Astrocyte (in vitro differentiated cells and primary cell): Measurements from ENCODE around the gene IL1RAPL2. TPM values are rescaled to one million over a fixed set of nuclear protein-coding genes. Genes with fewer than 3 reads are reported as not detected.

Experiments used
- DNase-seq: peaks from one replicate; pipeline ENCODE4 v3.0.0-alpha.2; 2010; ENCODE audit warnings: low read depth
- FAIRE-seq: peaks from 2 replicates; lab custom pipeline; 2011; peaks lifted over from hg19 to GRCh38; lab: Jason Lieb, UNC
- H2AFZ ChIP-seq: 2 replicates; pipeline ENCODE4 v1.6.0; 2012; ENCODE audit warnings: low read depth, low read length, inconsistent platforms
- H3K27ac ChIP-seq: 2 replicates; pipeline ENCODE4 v1.5.1; 2011; ENCODE audit warnings: low read depth, low read length, inconsistent platforms
- H3K27me3 ChIP-seq: 2 replicates; pipeline ENCODE4 v1.6.0; 2011; ENCODE audit warnings: low read length, inconsistent platforms; ENCODE audit not compliant: insufficient read depth
- H3K36me3 ChIP-seq: 2 replicates; pipeline ENCODE4 v1.5.1; 2011; ENCODE audit warnings: low read length, inconsistent platforms; ENCODE audit not compliant: insufficient read depth
- H3K4me1 ChIP-seq: 2 replicates; pipeline ENCODE4 v1.5.1; 2011; ENCODE audit warnings: low read length, inconsistent platforms; ENCODE audit not compliant: insufficient read depth
- H3K4me2 ChIP-seq: 2 replicates; pipeline ENCODE4 v1.6.0; 2012; ENCODE audit warnings: low read length, inconsistent platforms
- H3K4me3 ChIP-seq: 2 replicates; pipeline ENCODE4 v1.5.1; 2011; ENCODE audit warnings: low read depth, mild to moderate bottlenecking, low read length, inconsistent platforms; ENCODE audit not compliant: insufficient read depth
- H3K79me2 ChIP-seq: 2 replicates; pipeline ENCODE4 v1.6.0; 2012; ENCODE audit warnings: mild to moderate bottlenecking, low read length, inconsistent platforms; ENCODE audit not compliant: insufficient read depth
- H3K9ac ChIP-seq: 2 replicates; pipeline ENCODE4 v1.6.0; 2012; ENCODE audit warnings: mild to moderate bottlenecking, low read length, inconsistent platforms
- H3K9me3 ChIP-seq: 2 replicates; pipeline ENCODE4 v1.5.1; 2012; ENCODE audit warnings: low read depth, mild to moderate bottlenecking, low read length, inconsistent platforms; ENCODE audit not compliant: insufficient read depth
- H4K20me1 ChIP-seq: 2 replicates; pipeline ENCODE4 v1.6.0; 2012; ENCODE audit warnings: low read length, inconsistent platforms; ENCODE audit not compliant: insufficient read depth
- H3K27ac Mint-ChIP-seq: one replicate; pipeline ENCODE4 v1.8.0; 2021; ENCODE audit warnings: mild to moderate bottlenecking, mixed read lengths; ENCODE audit not compliant: unreplicated experiment
- H3K27me3 Mint-ChIP-seq: one replicate; pipeline ENCODE4 v1.8.0; 2021; ENCODE audit warnings: low read depth, mixed read lengths; ENCODE audit not compliant: unreplicated experiment
- H3K36me3 Mint-ChIP-seq: one replicate; pipeline ENCODE4 v1.8.0; 2021; ENCODE audit warnings: low read depth, mixed read lengths; ENCODE audit not compliant: unreplicated experiment
- H3K4me1 Mint-ChIP-seq: one replicate; pipeline ENCODE4 v1.8.0; 2021; ENCODE audit warnings: low read depth, mixed read lengths; ENCODE audit not compliant: unreplicated experiment
- H3K4me3 Mint-ChIP-seq: one replicate; pipeline ENCODE4 v1.8.0; 2021; ENCODE audit warnings: mild to moderate bottlenecking, moderate library complexity, mixed read lengths; ENCODE audit not compliant: unreplicated experiment
- H3K9me3 Mint-ChIP-seq: one replicate; pipeline ENCODE4 v1.8.0; 2021; ENCODE audit warnings: mild to moderate bottlenecking, mixed read lengths; ENCODE audit not compliant: unreplicated experiment
- CTCF ChIP-seq: IDR thresholded peaks from 2 replicates; pipeline ENCODE4 v1.5.1; 2011; ENCODE audit warnings: low read depth, mild to moderate bottlenecking, inconsistent platforms, low read length, moderate library complexity; ENCODE audit not compliant: insufficient read depth
- EZH2 ChIP-seq: IDR thresholded peaks from 2 replicates; pipeline ENCODE4 v1.6.1; 2012; ENCODE audit warnings: mild to moderate bottlenecking, low read length, inconsistent platforms; ENCODE audit not compliant: insufficient read depth
- total RNA-seq: library from RNA; stranded (reverse); gene quantifications from 2 replicates; pipeline ENCODE4 v1.2.1, GENCODE V29; 2021

Gene IL1RAPL2
- total RNA-seq, 1 donor from 2014 or later, result 0.16 TPM

- Histone ChIP-seq H4K20me1 (no peaks in the 10 kb centered on the region), H3K4me2 (no peak overlapping the region), H3K9me3 (no peaks in the 10 kb centered on the region), H3K4me1 (no peaks in the 10 kb centered on the region), H3K9ac (no peak overlapping the region), H3K27me3 (no peaks in the 10 kb centered on the region), H3K27ac (no peak overlapping the region), H3K4me3 (no peak overlapping the region), H3K79me2 (no peaks in the 10 kb centered on the region), H2AFZ (no peak overlapping the region), H3K36me3 (no peaks in the 10 kb centered on the region)
- no peak overlapping the region for H3K4me3 Mint-ChIP-seq
- H3K9me3 Mint-ChIP-seq, result no peaks in the 10 kb centered on the region
- DNase-seq (peak; percentile 34), FAIRE-seq (peak; percentile 29)
- no peaks in the 10 kb centered on the region for H3K27me3 Mint-ChIP-seq
- no peaks in the 10 kb centered on the region for H3K4me1 Mint-ChIP-seq
- H3K36me3 Mint-ChIP-seq, result no peaks in the 10 kb centered on the region
- TF ChIP-seq CTCF (no peak), EZH2 (no peak)
- H3K27ac Mint-ChIP-seq, result no peak overlapping the region
These were observed 961.8 kb downstream of the IL1RAPL2 start for GRCh38 chrX:105527759-105528158.

GRCh38 chrX:105533951-105534350 is 968.0 kb downstream of the IL1RAPL2 start:
- H3K9ac ChIP-seq, result no peak overlapping the region
- H3K27me3 ChIP-seq, result no peaks in the 10 kb centered on the region
- H3K9me3 Mint-ChIP-seq, result no peaks in the 10 kb centered on the region
- no peak overlapping the region for H2AFZ ChIP-seq
- H3K27ac ChIP-seq, result no peak overlapping the region
- H3K4me1 Mint-ChIP-seq, result no peaks in the 10 kb centered on the region
- no peaks in the 10 kb centered on the region for H4K20me1 ChIP-seq
- no peak for FAIRE-seq
- no peak for DNase-seq
- H3K27me3 Mint-ChIP-seq, result no peaks in the 10 kb centered on the region
- H3K4me3 Mint-ChIP-seq, result no peak overlapping the region
- H3K4me2 ChIP-seq, result no peak overlapping the region
- no peak overlapping the region for H3K27ac Mint-ChIP-seq
- TF ChIP-seq CTCF, result no peak
- no peak for TF ChIP-seq EZH2
- no peak overlapping the region for H3K4me3 ChIP-seq
- H3K36me3 Mint-ChIP-seq, result no peaks in the 10 kb centered on the region
- no peaks in the 10 kb centered on the region for H3K36me3 ChIP-seq
- H3K79me2 ChIP-seq, result no peaks in the 10 kb centered on the region
- H3K4me1 ChIP-seq, result no peaks in the 10 kb centered on the region
- H3K9me3 ChIP-seq, result no peaks in the 10 kb centered on the region

GRCh38 chrX:105543283-105543682 is 977.3 kb downstream of the IL1RAPL2 start:
- H3K27ac ChIP-seq, result no peak overlapping the region
- H3K9ac ChIP-seq, result no peak overlapping the region
- no peak overlapping the region for H3K4me2 ChIP-seq
- FAIRE-seq (no peak), DNase-seq (no peak)
- H3K4me3 ChIP-seq, result no peak overlapping the region
- H3K4me1 ChIP-seq, result no peaks in the 10 kb centered on the region
- no peaks in the 10 kb centered on the region for H3K27me3 Mint-ChIP-seq
- H3K79me2 ChIP-seq, result no peaks in the 10 kb centered on the region
- no peaks in the 10 kb centered on the region for H3K36me3 Mint-ChIP-seq
- H3K9me3 ChIP-seq, result no peaks in the 10 kb centered on the region
- H3K4me1 Mint-ChIP-seq, result peaks cover 7% of the 10 kb centered on the region
- TF ChIP-seq EZH2 (no peak), CTCF (no peak)
- no peak overlapping the region for H3K4me3 Mint-ChIP-seq
- H2AFZ ChIP-seq, result no peak overlapping the region
- H4K20me1 ChIP-seq, result no peaks in the 10 kb centered on the region
- no peaks in the 10 kb centered on the region for H3K27me3 ChIP-seq
- no peaks in the 10 kb centered on the region for H3K9me3 Mint-ChIP-seq
- H3K36me3 ChIP-seq, result no peaks in the 10 kb centered on the region
- H3K27ac Mint-ChIP-seq, result no peak overlapping the region
